GM21723 (cell line): Measurements from ENCODE around the gene CDH16.

ENCODE experiments used
- ATAC-seq: cut with Tn5 transposase; IDR thresholded peaks from one replicate; pipeline ENCODE4 v1.9.1; 2021; ENCODE audit warnings: mild to moderate bottlenecking, moderate library complexity; ENCODE audit not compliant: unreplicated experiment

CDH16 gene

DNA sequence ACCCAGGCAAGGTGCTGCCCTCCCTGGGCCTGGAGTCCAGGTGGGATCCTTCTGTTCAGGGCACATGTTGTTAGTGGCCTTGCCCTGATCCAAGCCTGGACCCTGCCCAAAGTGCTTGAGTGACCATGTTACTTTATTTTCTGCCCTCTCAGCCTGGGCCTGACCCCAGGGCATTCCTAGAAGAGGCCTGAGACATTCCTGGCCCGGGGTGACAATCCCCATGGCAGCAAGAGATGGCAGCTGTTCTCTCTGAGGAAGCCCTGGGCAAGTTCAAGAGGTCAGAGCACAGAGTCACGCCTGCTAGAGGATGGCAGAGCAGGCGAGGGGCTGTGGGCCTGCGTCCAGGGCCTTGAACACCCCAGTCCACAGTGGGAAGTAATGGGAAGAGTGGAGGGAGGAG is 5.0 kb downstream of the CDH16 start:
- ATAC-seq, result no peak

DNA sequence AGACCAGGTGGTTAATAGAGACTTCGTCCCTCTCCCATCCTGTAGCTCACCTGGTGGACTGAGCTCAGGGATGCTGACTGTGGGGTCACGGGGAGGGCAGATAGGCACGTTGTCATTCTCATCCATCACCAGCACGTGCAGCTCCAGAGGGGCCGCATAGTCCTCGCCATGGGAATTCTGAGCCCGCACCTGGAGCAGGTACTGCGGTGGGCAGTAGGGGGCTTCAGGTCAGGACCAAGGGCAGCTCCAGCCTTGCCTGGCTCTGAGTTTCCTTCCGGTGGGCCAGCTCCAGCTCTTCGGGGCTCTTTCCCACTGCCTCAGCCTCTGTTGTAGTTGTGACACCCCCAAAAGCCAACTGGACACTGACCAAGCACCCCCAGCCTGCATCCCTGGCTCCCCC is 5.6 kb downstream of the CDH16 start:
- ATAC-seq, result no peak

GRCh38 chr16:66911801-66912200 is 6.9 kb downstream of the CDH16 start:
- ATAC-seq, result no peak

DNA sequence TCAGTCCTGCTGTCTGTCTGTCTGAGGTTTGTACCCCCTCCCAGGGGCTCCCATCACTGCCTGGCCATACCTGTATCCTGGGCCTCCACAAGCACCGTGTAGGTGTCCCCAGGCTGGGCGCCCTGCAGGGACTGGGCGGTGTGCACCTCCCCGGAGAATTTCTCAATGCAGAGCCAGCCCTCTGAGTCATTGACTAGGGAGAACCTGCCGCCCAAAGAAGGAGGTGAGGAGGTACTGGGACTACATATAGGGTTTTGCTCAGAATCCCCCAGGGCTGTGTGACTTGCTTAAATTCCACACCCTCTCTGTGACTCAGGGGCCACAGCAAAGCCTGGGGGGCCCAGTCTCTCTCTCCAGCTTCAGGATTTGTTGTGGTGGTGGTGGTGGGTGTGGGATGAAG is 7.6 kb downstream of the CDH16 start:
- ATAC-seq, result no peak

- ATAC-seq, result no peak
Observed at GRCh38 chr16:66910175-66910940, 8.3 kb downstream of the CDH16 start.

- no peak for ATAC-seq
Observed at GRCh38 chr16:66908762-66909559, 9.7 kb downstream of the CDH16 start.

- ATAC-seq, result no peak
Observed at GRCh38 chr16:66908116-66908515, 10.6 kb downstream of the CDH16 start.

DNA sequence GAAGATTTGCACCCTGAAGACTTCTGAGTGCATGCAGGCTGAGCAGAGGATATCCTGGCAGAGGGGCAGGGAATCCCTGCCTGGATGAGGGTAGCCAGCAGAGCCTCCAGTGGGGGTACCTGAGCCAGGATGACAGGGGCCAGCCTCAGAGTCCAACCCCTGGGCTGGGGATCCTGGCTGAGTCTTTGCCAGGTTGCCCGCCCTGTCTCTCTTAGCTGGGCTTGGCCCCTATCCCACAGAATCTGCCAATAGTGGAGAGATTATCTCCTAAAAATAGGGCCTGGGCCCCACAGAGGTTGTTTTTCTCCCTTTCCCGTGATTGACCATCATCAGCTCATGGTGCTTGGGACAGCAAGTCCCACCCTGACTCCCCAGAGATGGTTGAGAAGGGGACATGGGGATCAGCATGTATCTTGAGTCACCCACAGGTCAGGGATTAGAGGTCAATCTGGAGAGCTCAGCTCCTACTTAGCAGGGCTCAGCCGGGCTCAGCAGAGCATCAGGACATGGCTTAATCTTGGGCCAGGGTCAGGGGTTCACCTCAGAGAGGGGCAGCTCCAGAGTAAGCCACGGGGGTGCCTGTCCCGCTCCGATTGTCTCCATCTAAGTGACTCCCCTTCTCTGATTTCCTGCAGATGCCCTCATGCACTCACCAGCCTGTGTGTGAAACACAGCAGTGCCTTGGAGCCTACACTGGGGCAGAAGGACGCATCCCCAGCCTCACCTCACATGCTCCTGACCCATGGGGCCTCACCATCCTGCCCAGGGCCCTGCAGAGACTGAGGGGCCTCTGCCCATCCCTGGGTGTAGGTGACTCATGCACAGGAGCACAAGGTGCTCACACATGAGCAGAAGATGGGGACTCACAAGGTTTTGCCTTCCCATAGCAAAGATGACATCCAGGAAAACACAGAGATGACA is 11.5 kb downstream of the CDH16 start:
- ATAC-seq, result no peak

GRCh38 chr16:66905633-66906539 is 12.8 kb downstream of the CDH16 start:
- no peak for ATAC-seq

- no peak for ATAC-seq
Observed at GRCh38 chr16:66904846-66905632, 13.6 kb downstream of the CDH16 start.

GRCh38 chr16:66904428-66904845 is 14.2 kb downstream of the CDH16 start:
- ATAC-seq, result no peak

GRCh38 chr16:66903544-66904427 is 14.9 kb downstream of the CDH16 start:
- ATAC-seq, result no peak

DNA sequence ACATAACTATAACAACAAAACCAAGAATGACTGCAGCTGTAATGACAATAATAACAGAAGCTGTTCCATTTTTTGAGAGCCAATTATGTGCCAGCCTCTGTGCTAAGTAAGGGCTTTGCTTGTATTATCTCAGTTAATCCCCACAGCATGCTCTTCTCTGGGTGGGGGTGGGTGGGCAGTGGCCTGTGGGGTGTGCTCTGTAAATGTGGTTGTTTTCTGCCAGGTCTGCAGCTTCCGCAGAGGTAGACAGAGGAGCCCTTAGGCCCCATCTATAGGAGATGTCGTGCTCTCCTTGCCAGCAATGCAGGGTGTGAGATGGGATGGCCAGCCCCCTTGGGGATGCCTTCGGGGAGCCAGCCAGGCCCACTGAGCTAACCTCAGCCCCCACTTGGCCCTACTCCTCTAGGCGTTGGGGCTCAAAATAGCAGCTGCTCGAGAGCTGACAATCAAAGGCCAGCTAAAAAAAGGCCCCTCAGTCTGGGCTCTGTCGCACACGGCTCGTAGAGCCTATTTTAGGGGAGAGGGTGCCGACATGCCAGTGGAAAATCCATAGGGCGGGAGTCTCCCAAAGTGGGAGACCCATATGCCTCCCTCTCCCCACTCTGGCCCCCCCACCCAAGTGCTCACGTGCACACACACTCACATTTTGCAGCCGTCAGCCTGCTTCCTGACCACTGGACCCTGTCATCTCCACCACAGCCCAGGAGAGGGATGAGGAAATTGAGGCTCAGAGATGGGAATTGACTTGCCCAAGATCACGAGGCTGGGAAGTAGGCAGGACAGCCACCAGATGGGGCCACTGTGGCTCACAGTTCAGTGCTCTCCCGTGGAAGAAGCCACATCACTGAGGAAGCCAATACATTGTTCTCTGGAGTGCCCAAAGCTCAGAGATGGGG is 15.8 kb downstream of the CDH16 start:
- ATAC-seq, result no peak

DNA sequence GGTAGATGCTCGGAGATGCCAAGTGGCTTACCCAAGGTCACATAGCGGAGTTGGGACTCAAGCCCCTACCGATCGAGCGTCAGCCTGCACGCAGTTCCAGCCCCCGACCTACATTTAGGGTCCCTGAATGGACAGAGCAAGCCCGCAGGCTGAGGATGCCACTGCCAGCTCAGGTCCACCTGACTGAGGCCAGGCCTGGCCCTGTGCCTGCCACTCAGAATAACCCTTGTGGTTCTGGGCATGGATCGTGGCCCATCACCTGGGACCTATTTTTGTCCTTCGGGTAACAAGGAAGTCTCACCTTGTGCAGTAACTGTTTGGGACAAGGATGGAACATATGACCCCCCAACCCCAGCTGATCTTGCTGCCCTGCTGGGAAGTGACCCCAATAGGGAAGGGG is 17.1 kb downstream of the CDH16 start:
- ATAC-seq, result no peak

DNA sequence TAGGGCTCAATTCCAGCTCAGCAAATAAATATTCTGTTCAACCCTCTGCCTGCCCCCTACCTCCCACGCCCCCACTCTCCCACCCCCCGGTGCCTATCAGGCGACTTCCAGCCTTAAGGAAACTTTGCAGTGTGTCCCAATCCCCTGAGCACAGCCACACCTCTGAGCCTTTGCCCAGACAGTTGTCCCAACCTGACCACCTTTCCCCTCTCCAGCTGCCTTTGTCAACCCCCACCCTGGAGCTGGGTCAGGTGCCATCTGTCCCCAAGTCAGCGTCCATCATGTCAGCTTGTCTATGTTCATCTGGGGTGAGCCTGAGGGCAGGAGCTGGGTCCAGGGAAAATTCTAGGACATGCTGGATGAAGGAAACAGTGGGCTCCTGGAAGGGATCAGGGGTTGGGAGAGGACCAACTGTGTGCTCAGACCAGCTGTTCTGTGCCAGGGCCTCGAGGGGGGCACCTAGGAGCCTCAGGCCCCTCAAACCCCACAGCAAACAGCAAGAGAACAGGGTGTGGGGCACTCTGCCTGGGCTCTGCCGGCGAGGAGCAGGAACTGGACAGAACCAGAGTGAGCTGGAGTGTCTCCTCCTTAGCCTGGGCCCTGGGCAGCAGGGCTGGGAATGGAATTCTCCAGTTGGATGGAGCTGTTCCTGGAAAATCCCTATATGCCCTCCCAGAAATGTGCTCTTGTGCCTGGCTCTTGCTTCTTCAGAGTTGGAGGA is 17.8 kb downstream of the CDH16 start:
- no peak for ATAC-seq

DNA sequence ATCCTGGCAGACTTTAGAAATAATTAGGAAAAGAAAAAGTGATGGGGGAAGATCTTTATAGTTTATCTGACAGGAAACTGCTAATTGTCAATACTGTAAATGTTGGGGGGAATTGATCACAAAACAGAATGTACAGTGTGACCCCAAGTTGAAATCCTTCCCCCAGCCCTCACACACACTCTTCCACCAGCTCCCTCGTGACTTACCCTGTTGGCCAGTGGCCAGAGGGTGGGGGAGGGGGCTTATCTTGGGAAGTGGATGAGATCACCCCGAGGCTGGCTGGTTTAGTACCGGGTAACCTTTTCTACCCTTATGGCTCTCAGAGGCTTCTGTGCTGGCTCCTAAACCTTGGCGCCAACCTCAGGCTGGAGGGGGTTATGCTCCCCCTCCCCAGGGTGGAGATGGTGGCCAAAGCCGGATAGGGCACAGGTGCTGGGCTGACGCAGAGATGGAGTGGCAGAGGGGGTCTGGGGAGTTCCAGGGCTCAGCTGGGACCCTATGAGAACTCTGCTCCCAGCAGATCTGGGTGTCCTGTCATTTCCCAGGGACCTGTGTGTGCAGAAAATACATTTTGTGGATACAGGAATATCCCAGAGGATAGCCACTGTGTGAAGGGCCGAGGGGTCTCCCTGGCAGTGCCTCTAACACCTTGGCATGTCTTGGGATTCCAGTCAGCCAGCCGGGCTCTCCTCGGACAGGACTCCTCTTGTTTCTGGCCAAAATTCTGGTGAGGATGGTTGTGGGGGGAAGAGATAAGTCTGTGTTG is 18.6 kb downstream of the CDH16 start:
- no peak for ATAC-seq
